Parathyroid adenoma (tissue), 2 donors: ENCODE results near the gene YJEFN3.

Experiments
- H2AFZ ChIP-seq: fragments of 300-600 bp; sonication (generic); one replicate; pipeline ENCODE4 v1.7.0; 2017; ENCODE audit warnings: antibody characterized with exemption, mild to moderate bottlenecking
- H3K27ac ChIP-seq: fragments of 300-600 bp; sonication (generic); one replicate; pipeline ENCODE4 v1.7.0; 2017
- H3K27me3 ChIP-seq: fragments of 300-600 bp; sonication (generic); one replicate; pipeline ENCODE4 v1.7.0; 2017; ENCODE audit warnings: low read length; ENCODE audit not compliant: control insufficient read depth, insufficient read depth
- H3K36me3 ChIP-seq: fragments of 300-600 bp; sonication (generic); one replicate; pipeline ENCODE4 v1.7.0; 2017; ENCODE audit warnings: low read length; ENCODE audit not compliant: control insufficient read depth, insufficient read depth
- H3K4me1 ChIP-seq: fragments of 300-600 bp; sonication (generic); one replicate; pipeline ENCODE4 v1.7.0; 2017; ENCODE audit warnings: control low read depth
- H3K4me2 ChIP-seq: fragments of 300-600 bp; sonication (generic); one replicate; pipeline ENCODE4 v1.7.0; 2017; ENCODE audit warnings: low read length
- H3K4me3 ChIP-seq: fragments of 300-600 bp; sonication (generic); one replicate; pipeline ENCODE4 v1.7.0; 2017; ENCODE audit warnings: low read depth, low read length
- H3K79me2 ChIP-seq: fragments of 300-600 bp; sonication (generic); one replicate; pipeline ENCODE4 v1.7.0; 2017; ENCODE audit warnings: control low read depth
- H3K9ac ChIP-seq: fragments of 300-600 bp; sonication (generic); one replicate; pipeline ENCODE4 v1.7.0; 2017; ENCODE audit warnings: mild to moderate bottlenecking
- H3K9me3 ChIP-seq: fragments of 300-600 bp; sonication (generic); one replicate; pipeline ENCODE4 v1.7.0; 2017; ENCODE audit warnings: low read length; ENCODE audit not compliant: control insufficient read depth
- CTCF ChIP-seq: fragments of 300-600 bp; sonication (generic); IDR thresholded peaks from one replicate; pipeline ENCODE4 v1.7.0; 2017; ENCODE audit warnings: antibody characterized with exemption, mild to moderate bottlenecking
- donor health status: primary hyperparathyroidism.

The YJEFN3 gene

GRCh38 chr19:19527371-19527656 is 1.4 kb upstream of the YJEFN3 start:
- Histone ChIP-seq H3K27ac (no peak overlapping the region), H3K79me2 (peaks cover 11% of the 10 kb centered on the region), H3K9me3 (no peaks in the 10 kb centered on the region), H3K4me1 (peaks cover 3% of the 10 kb centered on the region), H3K27me3 (no peaks in the 10 kb centered on the region), H2AFZ (no peak overlapping the region), H3K9ac (no peak overlapping the region), H3K4me3 (no peak overlapping the region), H3K4me2 (no peak overlapping the region), H3K36me3 (no peaks in the 10 kb centered on the region)
- TF ChIP-seq CTCF = no peak

GRCh38 chr19:19527674-19528625 is 761 bp upstream of the YJEFN3 start:
- Histone ChIP-seq H3K9me3 (no peaks in the 10 kb centered on the region), H3K36me3 (no peaks in the 10 kb centered on the region), H3K27me3 (no peaks in the 10 kb centered on the region), H3K4me2 (no peak overlapping the region), H3K79me2 (peaks cover 11% of the 10 kb centered on the region), H3K27ac (no peak overlapping the region), H3K9ac (no peak overlapping the region), H2AFZ (no peak overlapping the region), H3K4me1 (no peaks in the 10 kb centered on the region), H3K4me3 (no peak overlapping the region)
- TF ChIP-seq CTCF = no peak

- peaks cover 5% of the 10 kb centered on the region for H3K79me2 ChIP-seq
- H3K4me1 ChIP-seq = no peaks in the 10 kb centered on the region
- H3K27me3 ChIP-seq = no peaks in the 10 kb centered on the region
- TF ChIP-seq CTCF = no peak
- no peak overlapping the region for H3K9ac ChIP-seq
- H3K36me3 ChIP-seq = no peaks in the 10 kb centered on the region
- no peak overlapping the region for H2AFZ ChIP-seq
- no peaks in the 10 kb centered on the region for H3K9me3 ChIP-seq
- no peak overlapping the region for H3K4me2 ChIP-seq
- no peak overlapping the region for H3K4me3 ChIP-seq
- no peak overlapping the region for H3K27ac ChIP-seq
Measured at GRCh38 chr19:19529783-19530422, 1.2 kb downstream of the YJEFN3 start.

GRCh38 chr19:19530423-19530804 is 1.7 kb downstream of the YJEFN3 start:
- Histone ChIP-seq H3K4me3 (no peak overlapping the region), H3K9ac (no peak overlapping the region), H3K27ac (no peak overlapping the region), H3K4me2 (no peak overlapping the region), H2AFZ (no peak overlapping the region), H3K27me3 (no peaks in the 10 kb centered on the region), H3K4me1 (no peaks in the 10 kb centered on the region), H3K9me3 (no peaks in the 10 kb centered on the region), H3K36me3 (no peaks in the 10 kb centered on the region), H3K79me2 (peaks cover 2% of the 10 kb centered on the region)
- TF ChIP-seq CTCF = no peak
